MM.1S (cell line): ENCODE measurements around the gene TIE1.

Source experiments
- EZH2 ChIP-seq: fragments of 300-600 bp; sonication (generic); optimal IDR thresholded peaks from 2 replicates; pipeline ENCODE3; 2017; ENCODE audit warnings: low read depth, mild to moderate bottlenecking, antibody characterized with exemption, low read length, mixed read lengths
- TF ChIP-seq, protein P1 (sequence below): fragments of 300-600 bp; sonication (generic); IDR thresholded peaks from 2 replicates; pipeline ENCODE4 v1.5.1; 2016; ENCODE audit warnings: antibody characterized with exemption, low read length, mixed read lengths

DNA sequence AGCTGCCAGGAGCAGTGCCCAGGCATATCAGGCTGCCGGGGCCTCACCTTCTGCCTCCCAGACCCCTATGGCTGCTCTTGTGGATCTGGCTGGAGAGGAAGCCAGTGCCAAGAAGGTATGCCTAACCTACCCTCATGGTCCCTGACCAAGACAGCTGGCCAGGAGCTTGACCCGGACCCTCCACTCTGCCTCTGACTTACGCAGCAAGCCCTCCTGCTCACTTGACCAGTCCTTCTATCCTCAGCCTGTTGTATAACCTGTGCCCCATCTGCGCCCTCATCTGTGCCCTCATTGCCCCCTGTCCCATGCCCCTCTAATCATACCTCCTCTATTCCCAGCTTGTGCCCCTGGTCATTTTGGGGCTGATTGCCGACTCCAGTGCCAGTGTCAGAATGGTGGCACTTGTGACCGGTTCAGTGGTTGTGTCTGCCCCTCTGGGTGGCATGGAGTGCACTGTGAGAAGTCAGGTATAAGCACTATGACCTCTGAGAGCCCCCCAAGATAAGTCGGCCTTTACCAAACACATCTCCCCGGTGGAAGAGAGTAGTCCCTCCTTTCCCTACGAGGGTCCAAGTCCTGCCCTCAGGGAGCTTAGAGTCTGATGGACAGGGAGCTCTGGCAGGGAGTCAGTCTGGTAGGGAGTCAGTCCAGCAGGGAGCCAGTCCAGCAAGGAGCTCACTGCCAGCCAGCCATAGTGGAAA is 6.8 kb downstream of the TIE1 start:
- TF ChIP-seq, protein P1, sequence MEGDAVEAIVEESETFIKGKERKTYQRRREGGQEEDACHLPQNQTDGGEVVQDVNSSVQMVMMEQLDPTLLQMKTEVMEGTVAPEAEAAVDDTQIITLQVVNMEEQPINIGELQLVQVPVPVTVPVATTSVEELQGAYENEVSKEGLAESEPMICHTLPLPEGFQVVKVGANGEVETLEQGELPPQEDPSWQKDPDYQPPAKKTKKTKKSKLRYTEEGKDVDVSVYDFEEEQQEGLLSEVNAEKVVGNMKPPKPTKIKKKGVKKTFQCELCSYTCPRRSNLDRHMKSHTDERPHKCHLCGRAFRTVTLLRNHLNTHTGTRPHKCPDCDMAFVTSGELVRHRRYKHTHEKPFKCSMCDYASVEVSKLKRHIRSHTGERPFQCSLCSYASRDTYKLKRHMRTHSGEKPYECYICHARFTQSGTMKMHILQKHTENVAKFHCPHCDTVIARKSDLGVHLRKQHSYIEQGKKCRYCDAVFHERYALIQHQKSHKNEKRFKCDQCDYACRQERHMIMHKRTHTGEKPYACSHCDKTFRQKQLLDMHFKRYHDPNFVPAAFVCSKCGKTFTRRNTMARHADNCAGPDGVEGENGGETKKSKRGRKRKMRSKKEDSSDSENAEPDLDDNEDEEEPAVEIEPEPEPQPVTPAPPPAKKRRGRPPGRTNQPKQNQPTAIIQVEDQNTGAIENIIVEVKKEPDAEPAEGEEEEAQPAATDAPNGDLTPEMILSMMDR: no peak
- no peak for TF ChIP-seq EZH2
